Fibroblast of villous mesenchyme (primary cell): ENCODE data around the gene OR6Q1. TPM values are rescaled to one million over a fixed set of nuclear protein-coding genes. Genes with fewer than 3 reads are reported as not detected.

Experiments
- DNase-seq: peaks from one replicate; pipeline ENCODE4 v3.0.0-alpha.2; 2010; ENCODE audit warnings: low read depth
- H3K4me3 ChIP-seq: 2 replicates; pipeline ENCODE4 v1.5.1; 2011; ENCODE audit warnings: low read depth, mild to moderate bottlenecking, low read length
- total RNA-seq: library from RNA; depleted of rRNA; stranded (reverse); fragments of >200 nt; gene quantifications from 2 replicates; pipeline ENCODE4 v1.2.3, GENCODE V29; 2012
- TF ChIP-seq, protein P1 (sequence below): IDR thresholded peaks from 2 replicates; pipeline ENCODE4 v1.5.1; 2012; ENCODE audit warnings: low read depth, mild to moderate bottlenecking, low read length; ENCODE audit not compliant: insufficient read depth

The OR6Q1 gene
- total RNA-seq, 1 donor = not detected

DNA sequence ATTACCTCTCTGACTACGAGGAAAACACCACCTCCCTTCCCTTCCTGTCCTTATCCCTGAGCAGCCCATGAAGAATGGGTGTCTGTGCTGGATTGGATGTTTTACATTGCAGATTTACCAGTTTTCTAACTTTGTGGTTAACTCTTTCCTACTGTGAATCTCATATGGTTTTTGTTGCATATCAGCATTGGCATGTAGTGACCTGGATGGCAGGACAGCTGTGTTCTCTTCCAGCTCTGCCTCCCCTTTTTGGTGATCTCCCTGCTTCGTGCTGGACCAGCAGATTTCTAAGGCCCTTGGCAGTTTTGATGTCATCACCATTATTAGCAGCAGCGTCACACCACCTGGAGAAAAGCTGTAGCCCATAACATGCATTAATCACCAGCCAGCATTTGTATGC, 26.7 kb downstream of the OR6Q1 start:
- no peak overlapping the region for H3K4me3 ChIP-seq
- peak; percentile 10 for DNase-seq
- TF ChIP-seq, protein P1, sequence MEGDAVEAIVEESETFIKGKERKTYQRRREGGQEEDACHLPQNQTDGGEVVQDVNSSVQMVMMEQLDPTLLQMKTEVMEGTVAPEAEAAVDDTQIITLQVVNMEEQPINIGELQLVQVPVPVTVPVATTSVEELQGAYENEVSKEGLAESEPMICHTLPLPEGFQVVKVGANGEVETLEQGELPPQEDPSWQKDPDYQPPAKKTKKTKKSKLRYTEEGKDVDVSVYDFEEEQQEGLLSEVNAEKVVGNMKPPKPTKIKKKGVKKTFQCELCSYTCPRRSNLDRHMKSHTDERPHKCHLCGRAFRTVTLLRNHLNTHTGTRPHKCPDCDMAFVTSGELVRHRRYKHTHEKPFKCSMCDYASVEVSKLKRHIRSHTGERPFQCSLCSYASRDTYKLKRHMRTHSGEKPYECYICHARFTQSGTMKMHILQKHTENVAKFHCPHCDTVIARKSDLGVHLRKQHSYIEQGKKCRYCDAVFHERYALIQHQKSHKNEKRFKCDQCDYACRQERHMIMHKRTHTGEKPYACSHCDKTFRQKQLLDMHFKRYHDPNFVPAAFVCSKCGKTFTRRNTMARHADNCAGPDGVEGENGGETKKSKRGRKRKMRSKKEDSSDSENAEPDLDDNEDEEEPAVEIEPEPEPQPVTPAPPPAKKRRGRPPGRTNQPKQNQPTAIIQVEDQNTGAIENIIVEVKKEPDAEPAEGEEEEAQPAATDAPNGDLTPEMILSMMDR = no peak

DNA sequence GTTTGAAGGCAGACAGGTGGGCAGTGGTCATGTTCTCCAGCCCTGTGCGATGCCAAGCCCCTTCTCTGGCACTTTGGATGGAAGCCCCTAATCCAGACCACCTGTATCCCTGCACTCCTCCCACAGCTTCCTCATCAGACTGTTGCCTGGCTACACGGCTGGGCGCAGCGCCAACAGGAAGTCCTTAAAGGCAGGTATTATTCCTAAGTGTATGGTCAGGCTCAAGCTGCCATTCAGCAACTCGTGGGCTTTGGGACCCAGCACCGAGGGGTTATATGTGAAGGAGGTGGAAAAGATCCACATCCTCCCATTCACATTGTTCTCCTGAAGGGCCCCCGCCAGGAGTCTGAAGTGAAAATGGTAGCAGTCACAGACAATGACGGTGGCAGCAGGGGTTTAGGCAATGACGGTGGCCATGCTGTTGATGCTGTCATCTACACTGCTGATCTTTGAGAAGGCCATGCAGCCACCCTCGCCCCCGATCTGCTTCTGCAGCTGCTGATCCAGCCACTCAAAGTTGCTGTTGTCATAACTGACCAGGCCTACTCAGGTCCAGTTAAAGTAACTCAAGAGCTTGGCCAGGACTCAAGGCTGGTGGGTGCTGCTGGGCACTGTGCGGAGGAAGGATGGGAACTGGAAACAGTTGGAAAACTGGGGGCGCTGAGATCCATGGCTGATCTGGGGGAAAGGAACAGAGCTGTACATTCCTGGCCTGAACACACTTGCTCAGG, 27.7 kb downstream of the OR6Q1 start:
- TF ChIP-seq, protein P1 = no peak
- no peak overlapping the region for H3K4me3 ChIP-seq
- no peak for DNase-seq

DNA sequence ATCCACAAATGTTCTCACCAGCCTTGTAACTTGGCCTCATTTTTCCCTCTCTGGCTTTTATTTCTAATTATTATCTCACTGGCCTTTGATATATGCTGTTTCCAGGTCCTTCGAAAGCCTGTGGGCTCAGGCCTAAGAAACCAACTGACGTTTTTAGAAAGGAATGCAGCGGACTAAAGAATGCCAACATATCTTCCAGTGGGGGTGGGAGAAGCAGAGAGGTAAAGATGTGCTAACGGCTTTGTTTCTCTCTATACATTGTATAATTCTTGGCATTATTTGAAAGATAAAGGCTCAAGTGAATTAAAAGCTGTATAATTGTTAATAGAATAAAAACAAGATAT, 28.2 kb downstream of the OR6Q1 start:
- DNase-seq = peak; percentile 74
- no peak overlapping the region for H3K4me3 ChIP-seq
- TF ChIP-seq, protein P1 = no peak

DNA sequence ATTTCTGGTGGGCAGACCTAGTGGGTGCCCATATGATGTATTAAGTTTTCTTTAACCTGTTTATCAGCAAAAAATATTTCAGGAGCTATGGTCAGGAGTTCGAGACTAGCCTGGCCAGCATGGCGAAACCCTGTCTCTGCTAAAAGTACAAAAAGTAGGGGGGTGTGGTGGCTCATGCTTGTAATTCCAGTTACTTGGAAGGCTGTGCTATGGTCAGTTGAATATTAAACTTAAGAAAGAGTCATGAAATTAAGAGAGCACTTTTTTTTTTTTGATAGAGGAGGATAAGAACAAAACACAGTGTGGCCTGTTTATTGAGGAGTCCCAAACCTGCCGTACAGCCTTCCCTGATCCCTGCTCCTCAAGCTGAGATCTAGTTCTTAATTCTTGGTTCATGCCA, 29.8 kb downstream of the OR6Q1 start:
- no peak overlapping the region for H3K4me3 ChIP-seq
- TF ChIP-seq, protein P1 = no peak
- DNase-seq = no peak

DNA sequence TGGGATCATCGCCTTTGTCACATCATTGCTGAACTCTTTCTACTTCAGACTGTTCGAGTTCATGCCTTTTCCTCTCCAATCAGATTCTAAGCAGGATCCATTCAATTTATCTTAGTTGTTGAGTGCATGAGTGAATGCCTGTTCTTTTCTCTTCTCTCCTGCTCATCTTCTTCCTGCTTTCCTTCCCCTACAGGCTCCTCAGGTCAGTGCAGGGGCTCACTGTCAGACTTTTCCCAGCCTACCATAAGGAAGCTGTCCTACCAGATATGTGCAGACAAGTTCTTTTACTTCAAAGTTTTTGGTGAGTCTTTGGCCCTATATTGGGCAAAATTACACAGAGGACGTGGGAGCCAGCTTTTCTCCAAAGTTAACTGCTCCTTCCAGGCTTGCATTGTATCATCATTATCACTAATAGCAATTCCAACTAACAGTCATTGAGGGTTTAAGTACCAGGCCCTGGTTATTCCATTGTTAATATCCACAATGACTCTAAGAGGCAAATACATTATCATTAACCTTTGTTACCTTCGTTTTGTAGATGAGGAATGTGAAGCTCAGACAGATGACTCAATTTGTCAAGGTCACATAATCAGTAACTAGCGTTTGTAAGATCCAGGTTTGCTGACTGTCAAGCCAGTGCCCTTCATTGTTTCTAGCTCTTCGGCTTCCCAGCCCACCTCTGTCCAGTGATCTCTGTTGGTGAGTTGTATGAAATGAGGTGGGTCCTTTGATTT, 30.4 kb downstream of the OR6Q1 start:
- peak; percentile 4 for DNase-seq
- TF ChIP-seq, protein P1 = peak; percentile 39

DNA sequence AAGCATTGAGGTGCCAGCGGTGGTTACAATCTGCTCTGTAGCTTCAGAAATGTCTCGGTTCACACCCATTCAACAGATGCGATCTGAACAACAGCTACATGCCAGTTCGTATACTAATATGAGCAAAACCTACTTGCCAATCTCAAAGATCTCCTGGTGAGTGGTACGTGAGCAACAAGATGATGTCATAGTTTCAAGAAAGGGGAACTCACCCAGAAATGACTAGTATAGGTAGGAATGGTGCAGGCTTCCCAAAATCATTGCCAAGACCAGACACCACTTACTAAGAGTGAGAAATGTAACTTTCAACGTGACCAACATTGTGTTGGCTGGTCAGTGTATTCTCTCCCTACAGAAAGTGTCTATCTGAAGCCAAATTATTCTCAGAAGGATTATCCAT, 31.1 kb downstream of the OR6Q1 start:
- H3K4me3 ChIP-seq = no peak overlapping the region
- TF ChIP-seq, protein P1 = no peak
- no peak for DNase-seq

More for the DNA sequence above, 30.4 kb downstream of the OR6Q1 start:
- no peak overlapping the region for H3K4me3 ChIP-seq
